ENCODE measurements around the gene SGK1. TPM values are rescaled to one million over a fixed set of nuclear protein-coding genes. Genes with fewer than 3 reads are reported as not detected.

The SGK1 gene
- total and polyA plus RNA-seq, 8 donors: 26.6 to 236 (median 82.1) TPM

- Histone ChIP-seq H3K4me3 (no peak overlapping the region), H3K27ac (peak overlapping the region in 1 of 2 donors; percentile 66), H3K27me3 (no peaks in the 10 kb centered on the region), H3K9me3 (no peaks in the 10 kb centered on the region), H3K4me1 (peaks cover 0 to 52% of the 10 kb centered on the region in 2 donors), H3K36me3 (no peaks in the 10 kb centered on the region)
- DNase-seq (no peak), ATAC-seq (no peak)
- TF ChIP-seq CTCF (IDR thresholded peaks at IDR 0.05): no peak
- intact Hi-C loops (cut with DNase I): no loop called here
Observed at GRCh38 chr6:134233180-134233955, 84.5 kb downstream of the SGK1 start.

- no peaks in the 10 kb centered on the region for H3K9me3 ChIP-seq
- intact Hi-C loops (cut with DNase I): no loop called here
- H3K27ac ChIP-seq: peak overlapping the region in 1 of 2 donors; percentile 73
- H3K36me3 ChIP-seq: no peaks in the 10 kb centered on the region
- DNase-seq (no peak), ATAC-seq (no peak)
- H3K4me1 ChIP-seq: peaks cover 0 to 44% of the 10 kb centered on the region in 2 donors
- no peak overlapping the region for H3K4me3 ChIP-seq
- no peak for TF ChIP-seq CTCF (IDR thresholded peaks at IDR 0.05)
- no peaks in the 10 kb centered on the region for H3K27me3 ChIP-seq
Observed at GRCh38 chr6:134230940-134231339, 87.0 kb downstream of the SGK1 start.

GRCh38 chr6:134230087-134230700, 87.7 kb downstream of the SGK1 start:
- no peaks in the 10 kb centered on the region for H3K27me3 ChIP-seq
- no peak for TF ChIP-seq CTCF (IDR thresholded peaks at IDR 0.05)
- no peaks in the 10 kb centered on the region for H3K36me3 ChIP-seq
- H3K4me1 ChIP-seq: peaks cover 0 to 37% of the 10 kb centered on the region in 2 donors
- H3K4me3 ChIP-seq: no peak overlapping the region
- H3K9me3 ChIP-seq: no peaks in the 10 kb centered on the region
- ATAC-seq (peak; percentile 40), DNase-seq (peak in 1 of 4 donors; percentile 65)
- peak overlapping the region in 1 of 2 donors; percentile 73 for H3K27ac ChIP-seq
- intact Hi-C loops (cut with DNase I): no loop called here

GRCh38 chr6:134229520-134229919, 88.4 kb downstream of the SGK1 start:
- TF ChIP-seq CTCF (IDR thresholded peaks at IDR 0.05): no peak
- intact Hi-C loops (cut with DNase I): no loop called here
- no peaks in the 10 kb centered on the region for H3K9me3 ChIP-seq
- no peaks in the 10 kb centered on the region for H3K27me3 ChIP-seq
- H3K4me3 ChIP-seq: no peak overlapping the region
- H3K4me1 ChIP-seq: peaks cover 0 to 31% of the 10 kb centered on the region in 2 donors
- ATAC-seq (no peak), DNase-seq (no peak)
- peak overlapping the region in 1 of 2 donors; percentile 73 for H3K27ac ChIP-seq
- no peaks in the 10 kb centered on the region for H3K36me3 ChIP-seq

GRCh38 chr6:134223796-134224420, 94.0 kb downstream of the SGK1 start:
- intact Hi-C loops (cut with DNase I): no loop called here
- Histone ChIP-seq H3K4me3 (no peak overlapping the region), H3K27ac (no peak overlapping the region), H3K36me3 (no peaks in the 10 kb centered on the region), H3K27me3 (no peaks in the 10 kb centered on the region), H3K9me3 (no peaks in the 10 kb centered on the region), H3K4me1 (no peaks in the 10 kb centered on the region)
- no peak for ATAC-seq
- TF ChIP-seq CTCF (IDR thresholded peaks at IDR 0.05): no peak
- no peak for DNase-seq

All from left lung (tissue), 10 donors.